Measurements from ENCODE around the gene CHCHD6. TPM values are rescaled to one million over a fixed set of nuclear protein-coding genes. Genes with fewer than 3 reads are reported as not detected.

The CHCHD6 gene
- total RNA-seq, 1 experiment from 2014 or later: 36.3 TPM

- Histone ChIP-seq H3K9ac (ENCODE audit: low read length) (no peak overlapping the region), H2AFZ (ENCODE audit: low read depth, low read length, poor library complexity, severe bottlenecking) (no peak overlapping the region), H3K4me1 (ENCODE audit: control insufficient read depth in 1 of 2, insufficient read depth in 2 of 2, low read length in 2 of 2) (no peaks in the 10 kb centered on the region), H3K9me2 (ENCODE audit: insufficient read depth) (no peaks in the 10 kb centered on the region), H3K9me3 (ENCODE audit: control insufficient read depth in 1 of 2, insufficient read depth in 1 of 2, low read depth in 1 of 2, low read length in 2 of 2) (no peaks in the 10 kb centered on the region), H3K36me3 (ENCODE audit: control insufficient read depth in 1 of 2, insufficient read depth in 2 of 2, low read length in 2 of 2) (no peaks in the 10 kb centered on the region), H3K27ac (ENCODE audit: low read depth, low read length) (no peak overlapping the region), H3K4me2 (ENCODE audit: low read length) (no peak overlapping the region), H3K27me3 (ENCODE audit: insufficient read depth, low read length) (no peaks in the 10 kb centered on the region), H3K4me3 (replicated peaks in 1 of 2; ENCODE audit: low read depth in 1 of 2, low read length in 2 of 2) (no peak overlapping the region), H4K20me1 (ENCODE audit: insufficient read depth) (no peaks in the 10 kb centered on the region; the same call in 1 of the 2 replicates), H3K79me2 (ENCODE audit: insufficient read depth, low read length) (no peaks in the 10 kb centered on the region)
- ATAC-seq (no peak), DNase-seq (ENCODE audit: low read depth, low spot score) (no peak)
- ChIA-PET RAD21 (ENCODE audit: low non-redundant PET in 1 of 2, low total read pairs in 2 of 2, uncharacterized antibody in 2 of 2, unreplicated experiment in 2 of 2) (no interaction called here), CTCF (no interaction called here), POLR2A (no interaction called here)
- BruUV-seq (replicated peaks): no TSS peak
- intact Hi-C loops (cut with micrococcal nuclease): no loop called here
- TF ChIP-seq FOSL1 (IDR thresholded peaks at IDR 0.05; ENCODE audit: low read depth) (no peak), CEBPB (IDR thresholded peaks at IDR 0.05; ENCODE audit: low read depth) (no peak), CTCF (IDR thresholded peaks at IDR 0.05 in 2 of 3, conservative IDR thresholded peaks at IDR 0.05 in 1 of 3; ENCODE audit: borderline replicate concordance in 1 of 3, insufficient read depth in 1 of 3, low read depth in 2 of 3, low read length in 2 of 3) (no peak), ZBTB33 (IDR thresholded peaks at IDR 0.05; ENCODE audit: extremely low read depth, insufficient replicate concordance, low read length) (no peak)
These were observed 161.7 kb downstream of the CHCHD6 start for GRCh38 chr3:126865736-126866135.

All from HCT116 (cell line).